GM20000 (cell line): ENCODE measurements around the gene DEPP1.

Source experiments
- DNase-seq: peaks from one replicate; pipeline ENCODE4 v3.0.0; 2012; ENCODE audit warnings: low spot score
- TF ChIP-seq, protein P1 (sequence below): IDR thresholded peaks from 2 replicates; pipeline ENCODE4 v1.5.1; 2012; ENCODE audit warnings: mild to moderate bottlenecking, control low read depth; ENCODE audit errors: extremely low read depth, missing control alignments

DEPP1 gene

DNA sequence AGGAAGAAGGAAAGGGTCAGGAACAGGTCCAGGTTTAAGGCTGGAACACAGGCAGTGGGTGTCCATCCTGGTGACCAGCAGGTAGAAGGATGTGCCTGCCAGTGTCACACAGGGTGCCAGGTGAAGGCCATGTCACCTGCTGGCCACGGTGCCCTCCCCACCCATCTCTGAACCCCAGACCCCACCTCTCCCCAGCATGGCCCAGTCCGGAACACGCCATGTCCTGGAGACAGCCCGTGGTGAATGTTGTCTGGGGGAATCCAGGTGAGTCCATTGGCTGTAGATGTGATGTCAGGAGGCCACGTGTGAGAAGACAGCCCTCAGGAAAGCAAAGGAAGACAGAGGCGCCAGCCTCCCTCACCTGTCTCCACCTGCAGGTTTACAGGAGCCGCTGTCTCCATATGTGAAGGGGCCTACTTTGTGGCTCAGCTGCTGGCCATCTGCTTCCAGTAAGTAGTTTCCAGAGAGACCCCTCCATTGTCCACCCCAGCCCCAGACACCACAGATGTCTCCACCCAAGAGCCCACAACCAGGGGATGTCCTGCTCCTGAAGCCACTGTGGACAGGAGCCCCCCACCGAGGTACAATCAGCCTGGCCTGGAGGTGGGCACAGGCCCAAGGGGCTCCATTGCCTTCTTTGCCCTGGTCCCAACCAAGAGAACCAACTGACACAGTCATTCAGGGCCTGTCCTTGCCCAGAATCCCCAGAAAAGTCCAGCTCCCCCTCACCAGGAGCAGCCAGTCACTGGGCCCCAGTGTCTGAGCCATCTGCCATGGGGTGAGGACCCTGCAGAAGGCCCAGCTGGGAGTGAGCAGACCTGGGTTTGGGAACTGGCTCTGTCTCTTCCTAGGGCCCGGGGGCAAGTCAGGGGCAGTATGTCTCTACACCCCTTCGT lies 46.7 kb downstream of the DEPP1 start:
- no peak for DNase-seq
- TF ChIP-seq, protein P1, sequence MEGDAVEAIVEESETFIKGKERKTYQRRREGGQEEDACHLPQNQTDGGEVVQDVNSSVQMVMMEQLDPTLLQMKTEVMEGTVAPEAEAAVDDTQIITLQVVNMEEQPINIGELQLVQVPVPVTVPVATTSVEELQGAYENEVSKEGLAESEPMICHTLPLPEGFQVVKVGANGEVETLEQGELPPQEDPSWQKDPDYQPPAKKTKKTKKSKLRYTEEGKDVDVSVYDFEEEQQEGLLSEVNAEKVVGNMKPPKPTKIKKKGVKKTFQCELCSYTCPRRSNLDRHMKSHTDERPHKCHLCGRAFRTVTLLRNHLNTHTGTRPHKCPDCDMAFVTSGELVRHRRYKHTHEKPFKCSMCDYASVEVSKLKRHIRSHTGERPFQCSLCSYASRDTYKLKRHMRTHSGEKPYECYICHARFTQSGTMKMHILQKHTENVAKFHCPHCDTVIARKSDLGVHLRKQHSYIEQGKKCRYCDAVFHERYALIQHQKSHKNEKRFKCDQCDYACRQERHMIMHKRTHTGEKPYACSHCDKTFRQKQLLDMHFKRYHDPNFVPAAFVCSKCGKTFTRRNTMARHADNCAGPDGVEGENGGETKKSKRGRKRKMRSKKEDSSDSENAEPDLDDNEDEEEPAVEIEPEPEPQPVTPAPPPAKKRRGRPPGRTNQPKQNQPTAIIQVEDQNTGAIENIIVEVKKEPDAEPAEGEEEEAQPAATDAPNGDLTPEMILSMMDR = no peak

DNA sequence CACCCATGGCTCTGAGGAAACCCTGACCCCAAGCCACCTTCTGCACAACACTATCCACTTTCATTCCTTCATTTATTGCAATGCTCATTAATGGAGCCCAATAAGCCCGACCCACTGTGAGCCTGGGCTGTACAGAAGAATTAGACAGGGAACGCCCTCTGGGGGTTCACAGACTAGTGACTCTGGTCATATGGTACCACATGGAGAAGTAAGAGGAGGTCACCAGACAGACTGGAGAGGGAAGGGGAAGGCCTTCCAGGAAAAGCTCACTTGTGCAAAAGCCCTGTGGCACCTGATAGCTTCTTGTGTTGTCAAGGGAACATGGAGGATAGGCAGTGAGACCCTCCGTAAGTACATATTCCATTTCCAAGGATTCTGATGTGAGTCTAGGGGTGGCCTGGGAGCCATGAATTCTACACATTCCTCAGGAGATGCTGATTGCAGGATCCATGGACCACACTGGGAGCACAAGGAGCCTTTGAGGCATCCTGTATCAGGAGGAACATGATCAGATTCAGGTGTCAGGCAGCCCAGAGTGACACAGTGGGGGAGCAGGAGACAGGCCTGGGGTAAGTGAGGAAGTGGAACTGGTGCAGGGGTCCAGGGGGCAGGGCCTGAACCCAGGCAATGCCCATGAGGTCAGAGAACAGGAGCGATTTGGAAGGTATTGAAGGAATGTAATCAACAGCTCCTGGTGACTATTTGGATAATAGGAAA lies 47.5 kb downstream of the DEPP1 start:
- DNase-seq = no peak
- TF ChIP-seq, protein P1 = no peak

DNA sequence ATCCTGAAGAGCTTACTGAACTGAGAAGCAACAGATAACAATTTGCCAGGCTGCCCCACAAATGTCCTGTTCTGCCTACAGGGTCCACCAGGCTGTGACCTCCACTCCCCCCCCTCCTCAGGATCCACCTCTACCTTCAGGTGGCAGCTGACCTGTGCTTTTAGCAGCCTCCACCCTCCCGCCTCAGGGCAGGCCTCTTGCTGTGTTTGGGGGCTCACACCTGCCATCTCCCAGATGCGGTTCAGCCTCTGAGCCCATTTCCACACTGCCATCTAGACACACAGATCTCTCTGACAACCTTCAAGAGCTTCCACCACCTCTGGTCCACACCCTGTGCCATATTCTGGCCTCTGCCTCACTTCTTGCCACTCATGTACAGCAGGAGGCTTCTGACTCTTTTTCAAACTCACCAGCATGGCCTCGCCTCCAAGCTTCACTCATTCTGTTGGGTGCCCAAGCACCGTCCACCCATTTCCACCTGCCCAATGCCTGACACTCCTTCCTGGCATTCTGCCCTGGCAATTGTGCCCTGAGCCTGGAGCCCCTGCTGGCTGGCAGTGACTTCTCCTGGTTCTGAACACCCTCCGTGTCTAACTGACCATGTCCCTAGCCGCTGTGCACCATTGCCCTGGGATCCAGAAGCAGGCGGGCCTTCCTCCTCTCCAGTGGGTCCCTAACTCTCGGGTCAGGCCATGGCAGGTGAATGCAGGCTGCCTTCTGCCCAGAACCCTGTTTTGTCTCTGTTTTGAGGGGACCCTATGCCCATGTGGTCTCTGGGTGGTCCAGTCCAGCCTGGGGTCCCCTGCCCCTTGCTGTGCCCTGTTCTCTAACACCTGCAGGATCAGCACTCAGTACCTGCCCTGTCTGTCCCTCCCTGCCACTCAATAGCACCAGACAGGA lies 49.0 kb downstream of the DEPP1 start:
- DNase-seq = no peak
- TF ChIP-seq, protein P1 = no peak

DNA sequence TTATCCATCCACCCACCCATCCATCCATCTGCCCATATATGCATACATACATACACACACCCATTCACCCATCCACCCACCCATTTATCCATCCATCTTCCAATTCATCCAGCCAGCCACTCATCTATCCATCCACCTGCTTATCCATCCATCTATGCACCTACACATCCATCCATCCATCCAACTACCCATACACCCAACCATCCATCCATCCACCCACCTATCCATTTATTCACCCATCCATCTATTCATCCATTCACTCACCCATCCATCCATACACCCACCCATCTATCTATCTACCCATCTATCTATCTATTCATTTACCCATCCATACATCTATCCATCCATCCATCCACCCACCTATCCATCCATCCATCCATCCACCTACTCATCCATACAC lies 50.1 kb downstream of the DEPP1 start:
- TF ChIP-seq, protein P1 = no peak
- no peak for DNase-seq

DNA sequence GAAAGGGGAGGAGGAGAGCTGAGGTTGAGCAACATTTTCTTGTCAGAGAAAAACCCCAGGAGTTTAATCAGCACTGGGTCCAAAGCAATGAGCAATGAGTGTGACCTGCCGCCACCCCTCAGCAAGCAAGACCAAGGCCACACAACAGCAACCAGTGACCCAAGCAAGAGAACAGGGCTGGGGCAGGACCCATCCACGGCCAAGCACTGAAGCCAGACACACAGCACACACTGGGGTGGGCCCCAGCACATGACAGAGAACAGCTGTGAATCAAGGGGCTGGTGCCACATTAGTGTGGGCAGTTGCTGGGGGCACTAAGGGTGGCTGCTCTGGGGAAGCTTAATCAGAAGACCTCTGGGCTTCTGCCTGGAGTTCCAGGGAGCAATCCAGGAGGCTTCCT lies 51.3 kb downstream of the DEPP1 start:
- TF ChIP-seq, protein P1 = no peak
- DNase-seq = no peak

DNA sequence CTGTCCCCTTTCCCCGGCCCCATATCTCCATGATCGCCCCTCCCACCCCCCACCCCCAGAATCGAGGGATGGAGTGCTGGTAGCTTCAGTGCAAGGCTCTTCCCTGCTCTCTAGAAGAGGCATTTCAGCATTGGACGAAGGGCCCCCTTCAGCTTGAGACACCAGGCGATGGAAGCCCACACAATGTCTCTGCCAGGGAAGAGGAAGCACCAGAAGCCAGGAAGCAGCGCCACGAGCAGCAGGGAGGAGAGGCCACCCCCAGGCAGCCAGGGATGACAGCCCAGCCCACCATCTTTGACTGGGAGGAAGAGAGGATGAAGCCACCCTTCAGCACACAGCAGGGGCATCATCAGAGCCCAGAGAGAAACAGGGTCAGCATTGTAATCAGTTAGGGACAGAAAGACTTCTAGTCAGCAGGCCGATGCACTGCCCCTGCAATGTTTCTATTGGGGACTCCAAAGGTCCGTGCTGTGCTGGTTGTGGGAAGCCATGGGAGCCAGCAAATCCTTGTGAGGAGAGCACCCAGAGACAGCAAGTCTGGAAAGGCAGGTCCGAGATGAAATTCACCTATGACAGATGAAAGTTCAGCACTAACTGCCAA lies 51.8 kb downstream of the DEPP1 start:
- DNase-seq = no peak
- TF ChIP-seq, protein P1 = no peak
